ENCODE measurements around the gene CCL17.
"Not testable (repeated sequence)": the region's sequence is repeated elsewhere in the genome, so short reads cannot be mapped to it uniquely, and the experiment has no call there.

CCL17 gene

GRCh38 chr16:57379579-57379978 is 25.0 kb upstream of the CCL17 start:
- no peak for DNase-seq

GRCh38 chr16:57380671-57381462 is 23.7 kb upstream of the CCL17 start:
- DNase-seq, result no peak

GRCh38 chr16:57381791-57382534 is 22.6 kb upstream of the CCL17 start:
- DNase-seq, result no peak

- DNase-seq, result no peak
These were observed 21.9 kb upstream of the CCL17 start for GRCh38 chr16:57382535-57383275.

GRCh38 chr16:57383276-57384247 is 21.0 kb upstream of the CCL17 start:
- DNase-seq, result no peak

GRCh38 chr16:57384248-57385070 is 20.1 kb upstream of the CCL17 start:
- no peak for DNase-seq

- DNase-seq, result no peak
These were observed 19.5 kb upstream of the CCL17 start for GRCh38 chr16:57385083-57385482.

- no peak for DNase-seq
These were observed 18.1 kb upstream of the CCL17 start for GRCh38 chr16:57386381-57386951.

GRCh38 chr16:57387598-57388354 is 16.8 kb upstream of the CCL17 start:
- DNase-seq, result no peak

GRCh38 chr16:57388359-57389086 is 16.0 kb upstream of the CCL17 start:
- DNase-seq, result no peak

- DNase-seq, result no peak
These were observed 15.5 kb upstream of the CCL17 start for GRCh38 chr16:57389087-57389468.

- no peak for DNase-seq
These were observed 13.8 kb upstream of the CCL17 start for GRCh38 chr16:57390636-57391295.

GRCh38 chr16:57391300-57391699 is 13.3 kb upstream of the CCL17 start:
- DNase-seq, result no peak

GRCh38 chr16:57391708-57392107 is 12.9 kb upstream of the CCL17 start:
- no peak for DNase-seq

- no peak for DNase-seq
These were observed 11.9 kb upstream of the CCL17 start for GRCh38 chr16:57392694-57393093.

- no peak for DNase-seq
These were observed 10.1 kb upstream of the CCL17 start for GRCh38 chr16:57394444-57394843.

- no peak for DNase-seq
These were observed 9.5 kb upstream of the CCL17 start for GRCh38 chr16:57395026-57395425.

GRCh38 chr16:57396786-57397185 is 7.8 kb upstream of the CCL17 start:
- DNase-seq, result no peak

- not testable (repeated sequence) for DNase-seq
These were observed 7.1 kb upstream of the CCL17 start for GRCh38 chr16:57397493-57397892.

Measured in activated CD4-positive, alpha-beta T cell treated with anti-CD3 and anti-CD28 coated beads, Interleukin-2, Interleukin-6, amounts not matched to agents 100 ng/mL and 50 ng/mL, durations not matched to agents 16 hours and 8 hours (primary cell).